ENCODE measurements around the gene CCDC112. TPM values are rescaled to one million over a fixed set of nuclear protein-coding genes. Genes with fewer than 3 reads are reported as not detected.

Gene CCDC112
- total RNA-seq, 1 donor from 2014 or later = 13.0 TPM

DNA sequence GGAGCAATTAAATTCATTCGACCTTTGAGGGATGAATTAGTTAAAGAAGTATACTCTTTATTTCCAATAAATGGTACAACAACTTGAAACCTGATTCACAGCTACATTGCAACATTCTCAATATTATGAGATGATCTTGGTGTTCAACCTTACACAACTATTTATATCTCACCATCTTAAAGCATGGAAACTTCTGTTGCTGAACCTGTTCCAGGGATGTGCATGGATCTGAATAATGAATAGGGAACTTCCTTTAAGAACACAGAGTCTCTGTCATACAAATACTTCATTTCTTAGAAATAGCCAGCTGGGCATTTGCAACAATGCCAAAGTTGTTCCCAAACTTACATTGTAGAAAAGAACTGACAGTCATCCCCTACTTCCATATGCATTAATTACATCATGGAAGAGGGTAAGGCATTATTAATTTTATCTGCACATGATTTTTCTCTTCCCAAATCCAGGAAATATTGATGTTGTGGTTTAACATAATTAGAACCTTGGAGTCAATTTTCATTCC is 39.8 kb upstream of the CCDC112 start:
- Mint-ChIP-seq H3K36me3 (ENCODE audit: low read depth, unreplicated experiment) (no peaks in the 10 kb centered on the region), H3K4me3 (ENCODE audit: unreplicated experiment) (no peak overlapping the region)
- no peaks in the 10 kb centered on the region for H4K20me1 ChIP-seq (ENCODE audit: insufficient read depth, low read length)

DNA sequence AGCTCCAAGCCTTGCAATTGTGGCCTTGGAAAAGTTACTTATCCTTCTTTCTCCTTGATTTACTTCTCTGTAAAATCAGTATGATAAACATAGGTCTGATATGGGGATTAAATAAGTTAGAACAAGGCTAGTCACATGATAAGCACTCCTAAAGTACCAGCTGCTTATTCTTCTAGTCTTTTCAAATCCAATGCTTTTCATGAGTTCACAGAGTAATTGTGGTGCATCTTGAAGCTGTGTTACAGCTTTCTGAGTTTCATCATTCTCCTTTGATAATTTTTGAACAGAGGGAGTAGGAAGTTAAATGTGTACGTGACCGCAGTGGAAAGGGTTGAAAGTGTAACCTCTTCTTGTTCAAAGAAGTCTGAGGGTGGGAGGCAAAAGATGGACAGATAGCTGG is 38.8 kb upstream of the CCDC112 start:
- no peak overlapping the region for H3K4me3 Mint-ChIP-seq (ENCODE audit: unreplicated experiment)
- no peaks in the 10 kb centered on the region for H3K36me3 Mint-ChIP-seq (ENCODE audit: low read depth, unreplicated experiment)
- no peaks in the 10 kb centered on the region for H3K9me3 Mint-ChIP-seq (ENCODE audit: unreplicated experiment)
- H3K27ac Mint-ChIP-seq (ENCODE audit: unreplicated experiment) = no peak overlapping the region
- no peaks in the 10 kb centered on the region for H3K27me3 ChIP-seq (ENCODE audit: insufficient read depth, low read length)
- H3K4me2 ChIP-seq (ENCODE audit: low read length) = no peak overlapping the region
- H3K4me3 ChIP-seq (ENCODE audit: insufficient read depth, low read depth, low read length) = no peak overlapping the region
- H3K4me1 Mint-ChIP-seq (ENCODE audit: low read depth, unreplicated experiment) = no peaks in the 10 kb centered on the region
- TF ChIP-seq EZH2 (IDR thresholded peaks at IDR 0.05; ENCODE audit: insufficient read depth, low read length) = no peak
- TF ChIP-seq, protein P1, sequence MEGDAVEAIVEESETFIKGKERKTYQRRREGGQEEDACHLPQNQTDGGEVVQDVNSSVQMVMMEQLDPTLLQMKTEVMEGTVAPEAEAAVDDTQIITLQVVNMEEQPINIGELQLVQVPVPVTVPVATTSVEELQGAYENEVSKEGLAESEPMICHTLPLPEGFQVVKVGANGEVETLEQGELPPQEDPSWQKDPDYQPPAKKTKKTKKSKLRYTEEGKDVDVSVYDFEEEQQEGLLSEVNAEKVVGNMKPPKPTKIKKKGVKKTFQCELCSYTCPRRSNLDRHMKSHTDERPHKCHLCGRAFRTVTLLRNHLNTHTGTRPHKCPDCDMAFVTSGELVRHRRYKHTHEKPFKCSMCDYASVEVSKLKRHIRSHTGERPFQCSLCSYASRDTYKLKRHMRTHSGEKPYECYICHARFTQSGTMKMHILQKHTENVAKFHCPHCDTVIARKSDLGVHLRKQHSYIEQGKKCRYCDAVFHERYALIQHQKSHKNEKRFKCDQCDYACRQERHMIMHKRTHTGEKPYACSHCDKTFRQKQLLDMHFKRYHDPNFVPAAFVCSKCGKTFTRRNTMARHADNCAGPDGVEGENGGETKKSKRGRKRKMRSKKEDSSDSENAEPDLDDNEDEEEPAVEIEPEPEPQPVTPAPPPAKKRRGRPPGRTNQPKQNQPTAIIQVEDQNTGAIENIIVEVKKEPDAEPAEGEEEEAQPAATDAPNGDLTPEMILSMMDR (IDR thresholded peaks at IDR 0.05; ENCODE audit: insufficient read depth, low read depth, low read length) = no peak
- DNase-seq (ENCODE audit: low read depth) (no peak), FAIRE-seq (no peak)
- no peak overlapping the region for H3K9ac ChIP-seq (ENCODE audit: low read length)
- no peaks in the 10 kb centered on the region for H3K27me3 Mint-ChIP-seq (ENCODE audit: low read depth, unreplicated experiment)
- H3K79me2 ChIP-seq (ENCODE audit: insufficient read depth, low read length) = no peaks in the 10 kb centered on the region
- no peak overlapping the region for H3K27ac ChIP-seq (ENCODE audit: low read depth, low read length)
- H3K9me3 ChIP-seq (ENCODE audit: insufficient read depth, low read depth, low read length) = no peaks in the 10 kb centered on the region
- H2AFZ ChIP-seq (ENCODE audit: low read depth, low read length) = no peak overlapping the region
- no peaks in the 10 kb centered on the region for H4K20me1 ChIP-seq (ENCODE audit: insufficient read depth, low read length)
- H3K4me1 ChIP-seq (ENCODE audit: insufficient read depth, low read length) = no peaks in the 10 kb centered on the region
- no peaks in the 10 kb centered on the region for H3K36me3 ChIP-seq (ENCODE audit: insufficient read depth, low read length)

More for the DNA sequence above, 39.8 kb upstream of the CCDC112 start:
- Mint-ChIP-seq H3K4me1 (ENCODE audit: low read depth, unreplicated experiment) (no peaks in the 10 kb centered on the region), H3K27ac (ENCODE audit: unreplicated experiment) (no peak overlapping the region), H3K9me3 (ENCODE audit: unreplicated experiment) (no peaks in the 10 kb centered on the region), H3K27me3 (ENCODE audit: low read depth, unreplicated experiment) (no peaks in the 10 kb centered on the region)
- Histone ChIP-seq H3K9ac (ENCODE audit: low read length) (no peak overlapping the region), H3K9me3 (ENCODE audit: insufficient read depth, low read depth, low read length) (no peaks in the 10 kb centered on the region), H2AFZ (ENCODE audit: low read depth, low read length) (no peak overlapping the region), H3K4me1 (ENCODE audit: insufficient read depth, low read length) (no peaks in the 10 kb centered on the region), H3K4me3 (ENCODE audit: insufficient read depth, low read depth, low read length) (no peak overlapping the region), H3K79me2 (ENCODE audit: insufficient read depth, low read length) (no peaks in the 10 kb centered on the region), H3K27me3 (ENCODE audit: insufficient read depth, low read length) (no peaks in the 10 kb centered on the region), H3K27ac (ENCODE audit: low read depth, low read length) (no peak overlapping the region), H3K4me2 (ENCODE audit: low read length) (no peak overlapping the region), H3K36me3 (ENCODE audit: insufficient read depth, low read length) (no peaks in the 10 kb centered on the region)
- TF ChIP-seq EZH2 (IDR thresholded peaks at IDR 0.05; ENCODE audit: insufficient read depth, low read length) = no peak
- TF ChIP-seq, protein P1 (IDR thresholded peaks at IDR 0.05; ENCODE audit: insufficient read depth, low read depth, low read length) = no peak
- DNase-seq (ENCODE audit: low read depth) = no peak
- FAIRE-seq = no peak

DNA sequence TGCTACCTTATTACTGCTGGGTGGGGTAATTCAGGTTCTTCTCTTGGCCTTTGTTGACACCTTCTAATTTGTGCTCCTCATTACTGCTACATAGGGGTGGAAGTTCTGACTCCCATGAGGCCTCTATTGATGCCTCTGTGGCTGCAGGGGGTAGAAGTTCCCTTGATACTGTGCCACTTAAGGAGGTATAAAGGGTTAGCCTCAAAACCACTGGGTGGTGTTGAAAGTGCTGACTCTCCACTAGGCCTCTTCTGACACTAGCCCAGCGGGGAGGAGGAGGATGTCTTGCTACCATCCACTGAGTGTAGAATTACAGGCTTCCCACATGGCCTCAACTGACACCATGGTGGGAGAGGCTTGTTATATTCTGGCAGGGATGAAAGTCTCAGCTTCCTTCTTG is 36.7 kb upstream of the CCDC112 start:
- H3K27me3 ChIP-seq (ENCODE audit: insufficient read depth, low read length) = no peaks in the 10 kb centered on the region
- Mint-ChIP-seq H3K36me3 (ENCODE audit: low read depth, unreplicated experiment) (no peaks in the 10 kb centered on the region), H3K9me3 (ENCODE audit: unreplicated experiment) (no peaks in the 10 kb centered on the region), H3K27me3 (ENCODE audit: low read depth, unreplicated experiment) (no peaks in the 10 kb centered on the region), H3K4me3 (ENCODE audit: unreplicated experiment) (no peak overlapping the region), H3K4me1 (ENCODE audit: low read depth, unreplicated experiment) (no peaks in the 10 kb centered on the region), H3K27ac (ENCODE audit: unreplicated experiment) (no peak overlapping the region)
- H3K36me3 ChIP-seq (ENCODE audit: insufficient read depth, low read length) = no peaks in the 10 kb centered on the region
- TF ChIP-seq, protein P1 (IDR thresholded peaks at IDR 0.05; ENCODE audit: insufficient read depth, low read depth, low read length) = no peak
- no peak for TF ChIP-seq EZH2 (IDR thresholded peaks at IDR 0.05; ENCODE audit: insufficient read depth, low read length)
- peak; percentile 0 for DNase-seq (ENCODE audit: low read depth)
- H3K9me3 ChIP-seq (ENCODE audit: insufficient read depth, low read depth, low read length) = no peaks in the 10 kb centered on the region
- no peak overlapping the region for H3K9ac ChIP-seq (ENCODE audit: low read length)
- no peak overlapping the region for H3K4me3 ChIP-seq (ENCODE audit: insufficient read depth, low read depth, low read length)
- no peak for FAIRE-seq
- H3K79me2 ChIP-seq (ENCODE audit: insufficient read depth, low read length) = no peaks in the 10 kb centered on the region
- H3K4me2 ChIP-seq (ENCODE audit: low read length) = no peak overlapping the region
- no peaks in the 10 kb centered on the region for H3K4me1 ChIP-seq (ENCODE audit: insufficient read depth, low read length)
- H3K27ac ChIP-seq (ENCODE audit: low read depth, low read length) = no peak overlapping the region
- no peaks in the 10 kb centered on the region for H4K20me1 ChIP-seq (ENCODE audit: insufficient read depth, low read length)
- H2AFZ ChIP-seq (ENCODE audit: low read depth, low read length) = no peak overlapping the region

Data from astrocyte (in vitro differentiated cells and primary cell).